HUDEP-2 (cell line): ENCODE data around the gene SCO2.

Source experiments
- DNase-seq, 76 experiments: peaks; one replicate each; lab custom pipeline; 2025; ENCODE audit not compliant: unreplicated experiment in 76 of 76; lab: John Stamatoyannopoulos, UW

The SCO2 gene, protein sequence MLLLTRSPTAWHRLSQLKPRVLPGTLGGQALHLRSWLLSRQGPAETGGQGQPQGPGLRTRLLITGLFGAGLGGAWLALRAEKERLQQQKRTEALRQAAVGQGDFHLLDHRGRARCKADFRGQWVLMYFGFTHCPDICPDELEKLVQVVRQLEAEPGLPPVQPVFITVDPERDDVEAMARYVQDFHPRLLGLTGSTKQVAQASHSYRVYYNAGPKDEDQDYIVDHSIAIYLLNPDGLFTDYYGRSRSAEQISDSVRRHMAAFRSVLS

DNA sequence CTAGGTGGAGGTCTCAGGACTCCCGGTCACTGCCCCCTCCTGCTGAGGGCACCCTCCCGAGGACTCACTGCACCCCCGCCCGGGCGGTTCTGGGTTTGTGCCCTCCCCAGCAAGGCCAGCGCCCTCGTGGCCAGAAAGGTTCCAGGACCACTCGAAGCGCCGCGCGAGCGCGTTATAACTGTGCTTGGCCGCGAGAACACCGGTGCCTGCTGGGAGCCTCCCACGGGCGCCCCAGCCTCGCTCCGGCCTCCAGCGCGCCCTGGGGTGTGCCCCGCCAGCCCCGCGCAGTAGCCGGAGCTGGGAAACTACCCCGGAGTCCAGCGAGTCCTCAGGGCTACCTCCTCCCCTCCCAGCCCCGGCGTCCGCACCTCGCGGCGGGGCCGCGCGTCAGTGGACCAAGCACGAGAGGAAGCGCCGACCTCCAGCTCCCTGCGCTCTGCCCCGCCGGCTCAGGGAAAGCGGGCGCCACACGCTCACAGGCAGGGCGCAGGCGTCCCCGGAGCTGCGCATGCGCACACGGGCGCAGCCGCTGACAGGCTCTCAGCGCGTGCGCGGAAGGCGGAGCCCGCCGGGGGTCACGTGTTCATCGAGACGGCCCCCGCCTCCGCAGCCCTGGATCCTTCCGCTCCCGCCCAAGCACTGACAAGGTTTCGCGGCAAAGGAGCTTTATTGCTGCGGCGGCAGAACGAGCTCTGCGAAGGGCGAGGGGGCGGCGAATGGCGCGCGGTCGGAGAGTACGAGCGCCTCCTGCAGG lies at the start of gene SCO2:
Gene SCO2, minus strand, starts transcription at position 495 of the 754 bp plus-strand sequence. CDS start 1,187 bp downstream, outside the sequence.
- DNase-seq, result peak in 74 of 76 experiments; percentile 75 to 97 (median 94)

DNA sequence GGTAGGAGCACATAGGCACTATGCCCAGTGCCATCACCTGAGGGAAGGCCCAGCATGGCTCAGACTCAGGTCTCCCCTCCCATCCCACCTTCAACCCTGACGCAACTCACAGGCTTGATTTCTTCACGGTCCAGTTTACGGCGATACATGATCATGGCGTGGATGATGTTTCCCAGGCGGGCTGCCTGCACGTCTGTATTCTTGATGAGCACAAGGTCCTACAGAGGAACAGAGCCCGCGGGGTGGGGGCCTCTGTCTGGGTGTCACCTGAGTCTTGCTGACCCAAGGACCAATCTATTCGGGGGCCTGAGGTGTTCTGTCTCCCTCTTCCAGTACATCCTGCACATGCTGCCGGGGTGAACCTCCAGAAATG lies 49.0 kb upstream of the SCO2 start:
- no peak for DNase-seq

DNA sequence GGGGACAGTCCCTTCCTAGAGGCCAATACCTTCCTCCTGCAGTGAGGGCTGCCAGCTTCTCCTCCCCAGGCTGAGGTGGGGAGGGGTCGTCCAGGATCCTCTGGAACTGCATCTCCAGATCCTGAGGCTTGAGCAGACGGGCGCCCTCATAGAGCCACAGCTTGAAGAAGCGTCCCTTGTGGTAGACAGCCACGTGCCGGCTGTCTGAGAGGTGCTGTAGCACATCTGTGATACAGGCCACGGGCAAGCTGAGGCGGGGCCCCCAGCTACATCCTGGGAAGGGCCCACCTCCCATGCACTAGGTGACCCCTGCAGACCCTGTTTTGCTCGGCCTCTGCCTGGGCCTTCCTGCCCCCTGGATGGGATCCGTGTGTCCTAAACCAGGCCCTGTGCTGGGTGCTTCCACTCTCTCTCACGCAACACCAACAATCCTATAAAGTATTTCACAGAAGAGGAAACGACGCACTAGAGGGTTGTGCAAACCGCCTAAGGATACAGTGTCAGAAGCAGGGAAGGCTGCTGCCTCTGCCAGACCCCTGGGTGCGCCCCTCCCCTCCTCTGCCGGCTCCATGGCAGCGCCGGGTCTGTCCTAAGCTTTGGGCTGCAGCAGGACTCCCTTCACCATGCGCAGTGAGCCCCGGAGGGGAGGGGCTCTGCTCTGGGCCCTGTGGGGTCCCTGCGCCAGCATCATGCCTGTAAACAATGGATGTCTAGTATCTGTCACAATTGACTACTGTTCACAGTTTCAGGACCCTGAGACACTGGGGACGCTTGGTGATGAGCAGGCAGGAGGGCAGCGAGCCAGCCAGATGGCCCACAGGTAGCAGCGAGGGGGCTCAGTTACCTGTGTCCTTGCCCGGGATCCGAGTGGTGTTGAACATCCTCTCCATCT lies 48.3 kb upstream of the SCO2 start:
- no peak for DNase-seq

DNA sequence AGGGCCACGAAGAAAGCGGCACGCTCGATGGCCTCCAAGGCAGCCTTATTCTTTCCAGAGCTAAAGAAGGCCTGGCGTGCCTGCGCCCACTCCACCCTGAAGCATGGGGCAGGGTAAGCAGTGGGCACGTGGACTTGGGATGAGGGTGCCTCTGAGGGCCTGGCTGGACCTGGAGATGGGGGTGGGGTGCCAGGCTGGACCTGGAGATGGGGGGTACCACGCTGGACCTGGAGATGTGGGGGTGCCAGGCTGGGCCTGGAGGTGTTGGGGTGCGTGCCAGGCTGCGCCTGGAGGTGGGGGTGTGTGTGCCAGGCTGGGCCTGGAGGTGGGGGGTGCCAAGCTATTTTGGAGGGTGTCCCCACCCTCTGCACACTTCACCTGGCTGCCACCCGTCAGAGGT lies 47.6 kb upstream of the SCO2 start:
- no peak for DNase-seq

DNA sequence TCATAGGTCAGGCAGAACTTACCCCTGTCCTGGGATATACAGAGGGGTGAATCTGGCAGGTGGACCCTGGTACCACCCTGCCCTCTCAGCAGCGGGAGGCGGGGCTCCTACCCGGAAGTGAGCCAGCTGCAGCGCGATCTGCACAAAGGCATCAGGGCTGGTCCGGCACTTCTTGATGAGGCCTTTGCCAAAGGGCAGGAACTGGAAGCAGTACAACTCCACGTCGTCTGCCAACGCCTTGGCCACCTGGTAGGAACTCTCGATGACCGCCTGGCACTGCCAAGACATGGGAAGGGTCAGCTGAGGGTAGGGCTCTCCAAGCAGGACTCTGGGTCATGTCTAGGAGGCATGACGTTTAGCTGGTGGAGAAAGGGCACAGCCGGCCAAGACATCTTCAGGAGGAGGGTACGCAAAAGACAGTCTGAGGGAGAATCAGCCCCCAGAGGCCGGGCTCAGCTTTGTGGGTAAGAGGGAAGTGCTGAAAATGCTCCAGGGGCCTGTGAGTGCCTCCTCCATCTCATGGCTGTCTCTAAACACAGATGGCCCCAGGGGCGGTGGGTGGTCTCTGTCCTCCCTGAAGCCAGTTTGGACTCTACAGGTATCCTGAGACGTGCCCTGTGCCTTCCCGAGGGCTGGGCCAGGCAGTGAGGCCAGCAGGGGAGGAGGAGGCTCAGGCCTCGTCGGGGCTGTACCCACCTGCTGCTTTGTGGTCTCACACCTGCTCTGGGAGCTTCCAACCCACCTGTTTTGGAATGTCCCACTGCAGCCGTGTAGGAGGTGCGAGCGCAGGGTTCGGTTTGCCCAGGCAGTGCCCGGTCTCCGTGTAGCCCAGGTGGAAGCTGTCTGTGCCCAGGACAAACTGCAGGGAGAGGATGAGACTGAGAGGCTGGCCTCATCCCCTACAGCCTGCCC lies 46.1 kb upstream of the SCO2 start:
- DNase-seq, result no peak

DNA sequence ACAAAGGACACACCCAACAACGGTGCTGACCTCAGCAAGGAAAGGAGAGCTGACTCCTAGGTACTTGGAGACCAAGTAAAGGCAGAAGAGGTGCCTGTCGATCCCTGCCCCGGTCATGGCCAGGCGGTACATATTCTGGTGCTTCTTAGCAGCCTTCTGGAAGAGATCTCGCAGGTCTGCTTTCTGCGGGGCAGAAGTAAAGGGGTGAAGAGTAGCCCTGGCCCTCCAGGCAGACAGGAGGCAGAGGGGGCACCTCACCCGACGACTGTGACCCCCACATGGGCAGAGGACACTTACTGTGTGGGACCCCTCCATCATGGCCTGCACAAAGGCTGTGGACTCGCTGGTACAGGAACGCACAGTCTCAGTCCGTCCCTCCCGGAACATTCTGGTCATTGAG lies 45.5 kb upstream of the SCO2 start:
- no peak for DNase-seq

DNA sequence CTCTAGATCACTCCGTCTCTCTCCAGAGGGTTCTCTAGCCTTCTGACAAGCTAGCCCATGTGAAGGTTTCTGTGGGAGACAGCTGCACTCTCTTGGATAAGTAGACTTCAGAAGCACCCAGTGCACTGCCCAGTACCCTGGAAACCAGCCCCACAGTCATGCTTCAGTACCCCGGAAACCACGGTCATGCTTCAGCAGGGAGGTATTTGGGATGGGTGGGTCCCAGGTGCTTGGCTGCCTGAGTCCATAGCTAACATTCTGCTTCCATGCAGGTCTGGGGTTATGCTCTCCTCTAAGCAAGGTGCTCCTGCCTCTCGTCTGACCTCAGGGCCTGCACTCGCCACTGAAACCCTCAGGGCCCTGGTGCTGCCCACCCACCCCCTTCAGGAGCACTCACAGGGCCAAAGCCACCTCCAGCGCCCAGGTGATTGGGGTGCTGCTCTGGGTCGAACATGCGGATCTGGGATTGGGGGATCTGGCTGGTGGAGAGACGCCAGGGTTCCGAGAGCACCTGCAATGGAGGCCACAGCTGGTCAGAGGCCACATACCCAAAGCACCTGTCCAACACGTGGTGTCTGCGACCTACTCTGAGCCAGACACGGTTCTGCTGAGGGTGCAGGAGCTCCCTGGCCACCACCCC lies 44.6 kb upstream of the SCO2 start:
- DNase-seq, result no peak

DNA sequence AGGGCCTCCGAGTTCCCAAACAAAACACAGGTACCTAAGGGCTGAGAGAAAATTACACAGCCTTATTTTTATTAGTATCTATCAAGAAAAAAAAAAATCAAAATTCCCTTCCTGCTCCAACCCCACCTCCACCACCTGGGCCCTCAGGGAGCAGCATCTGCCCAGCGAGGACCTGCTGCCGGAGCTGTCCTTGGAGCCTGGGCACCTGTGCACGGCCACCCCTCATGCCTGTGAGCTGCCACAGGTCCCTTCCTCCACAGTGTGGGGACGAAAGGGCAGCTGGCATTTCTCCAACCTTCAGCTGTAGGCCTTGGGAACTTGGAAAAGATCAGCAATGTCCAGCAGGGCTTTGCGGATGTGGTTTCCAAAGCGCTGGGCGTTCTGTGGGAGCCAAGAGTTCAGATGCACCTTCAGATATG lies 43.7 kb upstream of the SCO2 start:
- no peak for DNase-seq

DNA sequence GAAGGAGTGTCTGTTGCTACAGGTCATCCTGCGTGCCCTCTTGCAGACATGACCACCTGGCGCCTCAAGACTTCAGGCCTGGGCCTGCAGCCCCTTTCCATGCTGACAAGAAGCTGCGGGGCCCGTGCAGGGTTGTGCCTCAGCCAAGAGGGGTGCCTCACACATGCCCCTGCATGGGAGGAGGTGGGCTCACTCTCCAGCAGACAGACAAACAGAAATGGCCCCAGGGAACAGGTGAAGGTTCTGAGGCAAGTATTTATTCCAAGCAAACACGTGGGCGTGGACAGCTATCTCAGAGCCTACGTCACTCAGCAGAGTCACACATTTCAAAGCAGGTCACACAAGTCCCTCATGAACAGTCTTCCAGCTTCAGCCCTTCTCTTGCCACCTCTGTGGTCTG lies 43.2 kb upstream of the SCO2 start:
- DNase-seq, result no peak

DNA sequence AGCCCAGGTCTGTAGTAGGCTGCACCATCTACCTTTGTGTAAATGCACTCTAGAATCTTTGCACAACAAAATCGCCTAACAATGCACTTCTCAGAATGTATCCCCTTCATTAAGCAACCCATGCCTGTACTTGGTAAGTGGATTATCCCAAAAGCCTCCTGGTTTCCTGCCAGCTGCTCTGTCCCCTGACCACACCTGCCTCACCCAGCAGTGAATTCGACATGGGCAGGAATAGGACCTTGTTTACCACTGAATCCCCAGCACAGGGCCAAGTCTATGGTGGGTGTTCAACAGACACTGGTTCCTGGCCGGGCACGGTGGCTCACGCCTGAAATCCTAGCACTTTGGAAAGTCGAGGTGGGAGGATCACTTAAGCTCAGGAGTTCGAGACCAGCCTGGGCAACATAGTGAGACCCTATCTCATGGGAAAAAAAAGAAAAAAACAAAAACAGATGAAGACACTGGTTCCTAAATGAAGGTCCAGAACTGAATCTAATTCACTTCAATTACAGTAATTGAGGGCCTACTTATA lies 42.4 kb upstream of the SCO2 start:
- DNase-seq, result no peak

DNA sequence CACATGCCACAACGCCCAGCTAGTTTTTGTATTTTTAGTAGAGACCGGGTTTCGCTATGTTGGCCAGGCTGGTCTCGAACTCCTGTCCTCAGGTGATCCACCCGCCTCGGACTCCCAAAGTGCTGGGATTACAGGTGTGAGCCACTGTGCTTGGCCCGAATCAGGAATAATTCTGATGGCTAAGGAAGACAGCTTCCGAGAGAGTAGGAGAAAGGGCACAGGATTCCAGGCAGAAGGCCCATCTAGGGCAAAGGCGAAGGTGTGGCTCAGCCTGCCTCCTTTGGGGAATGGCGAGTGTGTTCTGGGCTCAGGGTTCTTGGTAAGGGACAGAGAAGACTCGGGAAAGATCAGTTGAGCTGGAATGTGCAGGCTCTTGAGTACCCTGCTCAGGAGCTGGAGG lies 38.9 kb upstream of the SCO2 start:
- DNase-seq, result no peak

DNA sequence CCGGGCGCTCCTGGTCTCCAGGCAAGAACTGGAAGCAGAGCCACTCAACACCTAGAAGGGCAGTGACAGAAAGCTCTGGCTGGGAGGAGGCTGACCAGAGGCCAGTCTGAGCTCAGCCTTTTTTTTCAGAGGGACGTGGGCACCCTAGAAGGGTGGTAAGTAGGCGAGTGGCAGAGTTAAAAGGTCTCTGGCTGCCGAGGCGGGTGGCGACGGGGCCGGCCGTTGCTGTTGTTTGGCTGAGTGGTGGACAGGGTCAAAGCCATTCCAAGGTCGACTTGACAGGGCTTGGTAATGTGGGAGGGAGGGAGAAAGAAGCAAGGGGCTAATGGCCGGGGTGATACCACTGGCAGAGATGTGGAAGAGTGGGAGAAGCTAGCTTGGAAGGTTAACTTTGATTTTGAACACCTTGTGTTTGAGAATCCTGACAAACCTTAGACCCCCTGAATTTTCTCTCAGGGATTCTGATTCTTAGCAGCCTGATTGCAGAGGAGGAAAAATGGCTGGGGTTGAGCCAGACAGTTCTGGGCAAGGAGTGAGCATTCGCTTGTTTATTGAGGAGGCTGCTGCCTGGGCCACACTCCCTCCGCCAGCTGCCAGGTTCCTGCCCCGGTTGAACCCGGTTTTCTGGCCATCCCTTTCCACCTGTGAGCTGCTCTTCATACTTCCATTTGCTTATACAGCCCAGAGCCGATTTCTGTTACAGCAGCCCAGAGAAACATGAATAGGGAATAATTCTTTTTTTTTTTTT lies 38.2 kb upstream of the SCO2 start:
- DNase-seq, result no peak

DNA sequence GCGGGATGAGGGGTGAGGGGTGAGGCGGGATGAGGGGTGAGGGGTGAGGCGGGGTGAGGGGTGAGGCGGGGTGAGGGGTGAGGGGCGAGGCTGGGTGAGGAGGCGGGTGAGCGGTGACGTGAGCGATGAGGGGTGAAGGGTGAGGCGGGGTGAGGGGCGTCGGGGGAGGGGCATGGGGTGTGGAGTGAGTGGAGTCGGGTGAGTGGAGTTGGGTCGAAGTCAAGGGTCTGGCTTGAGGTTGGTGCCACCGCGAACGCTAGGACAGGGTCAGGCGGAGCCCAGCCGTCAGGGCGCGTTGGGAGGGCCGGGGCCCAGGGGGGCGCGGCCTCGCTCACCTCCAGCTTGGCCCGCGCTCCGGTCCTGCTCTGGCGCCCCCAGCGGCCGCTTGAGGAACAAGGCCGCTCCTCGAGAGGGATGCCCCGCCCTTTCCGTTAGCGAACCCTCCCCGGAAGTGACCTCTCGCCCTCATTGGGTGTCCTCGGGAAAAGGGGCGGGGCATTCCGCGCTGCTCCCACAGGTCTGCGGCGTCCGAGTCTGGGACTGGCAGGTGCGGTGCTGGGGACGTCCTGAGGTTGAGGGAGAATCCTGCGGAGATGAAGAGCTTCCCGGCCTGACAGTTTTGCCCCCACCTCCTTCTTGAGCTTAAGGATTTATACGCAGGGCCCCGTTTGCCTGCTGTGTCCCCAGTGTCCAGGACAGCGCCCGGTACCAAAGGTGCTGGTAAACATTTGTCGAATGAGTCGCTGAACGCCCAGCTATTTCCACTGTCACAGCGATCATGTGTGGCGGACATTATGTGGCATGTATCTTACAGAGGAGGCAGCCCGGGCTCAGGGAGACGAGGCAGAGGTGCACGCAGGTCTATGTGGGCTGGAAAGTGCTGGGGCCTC lies 37.4 kb upstream of the SCO2 start, which contains the start of gene SYCE3:
Gene SYCE3, minus strand, starts transcription at position 397 of the 890 bp plus-strand sequence. CDS start 6,514 bp downstream, outside the sequence.
- peak in 75 of 76 experiments; percentile 13 to 97 (median 92) for DNase-seq

DNA sequence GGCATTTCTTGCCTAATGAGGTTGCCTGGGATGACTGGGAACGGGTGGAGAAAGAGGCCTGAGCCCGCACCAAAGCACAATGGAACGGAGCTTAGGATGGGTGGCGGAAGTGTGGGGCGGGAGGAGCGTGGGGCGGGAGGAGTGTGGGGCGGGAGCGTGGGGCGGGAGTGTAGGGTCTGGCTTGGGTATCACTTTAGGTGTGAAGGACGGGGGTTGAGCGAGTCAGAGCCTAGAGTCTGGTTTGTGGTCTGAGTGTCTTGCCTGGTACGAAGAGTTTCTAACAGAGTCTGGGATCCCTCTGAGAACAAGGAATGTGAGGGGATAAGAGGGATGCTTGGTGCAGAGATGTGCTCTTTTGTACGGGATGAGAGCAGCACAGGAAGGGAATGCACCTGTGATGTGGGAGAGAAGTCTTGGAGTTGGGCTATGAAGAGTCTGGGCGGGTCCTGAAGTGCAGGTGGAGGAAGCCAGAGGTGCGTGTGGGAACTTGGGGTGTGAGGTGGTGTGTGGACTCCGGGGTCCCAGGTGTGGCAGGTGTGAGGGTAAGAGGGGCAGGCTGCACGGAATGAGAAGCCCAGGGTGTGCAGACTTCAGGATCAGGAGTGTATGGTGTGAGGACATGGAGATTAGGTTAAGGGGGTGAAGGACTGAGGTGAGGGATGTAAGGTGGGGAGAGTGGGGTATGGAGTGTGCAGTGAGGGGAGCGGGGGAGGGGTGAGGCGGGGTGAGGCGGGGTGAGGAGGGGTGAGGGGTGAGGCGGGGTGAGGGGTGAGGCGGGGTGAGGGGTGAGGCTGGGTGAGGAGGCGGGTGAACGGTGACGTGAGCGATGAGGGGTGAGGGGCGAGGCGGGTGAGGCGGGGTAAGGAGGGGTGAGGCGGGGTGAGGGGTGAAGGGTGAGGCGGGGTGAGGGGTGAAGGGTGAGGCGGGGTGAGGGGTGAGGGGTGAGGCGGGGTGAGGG lies 36.3 kb upstream of the SCO2 start:
- no peak for DNase-seq

DNA sequence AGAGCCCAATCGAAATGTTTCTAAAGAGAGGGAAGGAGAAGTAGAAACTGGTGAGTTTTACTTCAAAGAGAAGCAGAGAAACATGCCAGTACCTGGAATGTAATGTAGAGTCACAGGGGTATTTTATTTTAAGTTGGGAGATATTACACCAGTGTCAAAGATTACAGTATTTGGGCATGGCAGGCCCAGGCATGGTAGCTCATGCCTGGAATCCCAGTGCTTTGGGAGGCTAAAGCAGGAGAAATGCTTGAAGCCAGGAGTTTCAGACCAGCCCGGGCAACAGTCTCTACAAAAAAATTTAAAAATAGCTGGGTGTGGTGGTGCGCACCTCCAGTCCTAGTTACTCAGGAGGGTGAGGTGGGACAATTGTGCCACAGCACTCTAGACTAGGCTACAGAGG lies 34.6 kb upstream of the SCO2 start:
- DNase-seq, result no peak

DNA sequence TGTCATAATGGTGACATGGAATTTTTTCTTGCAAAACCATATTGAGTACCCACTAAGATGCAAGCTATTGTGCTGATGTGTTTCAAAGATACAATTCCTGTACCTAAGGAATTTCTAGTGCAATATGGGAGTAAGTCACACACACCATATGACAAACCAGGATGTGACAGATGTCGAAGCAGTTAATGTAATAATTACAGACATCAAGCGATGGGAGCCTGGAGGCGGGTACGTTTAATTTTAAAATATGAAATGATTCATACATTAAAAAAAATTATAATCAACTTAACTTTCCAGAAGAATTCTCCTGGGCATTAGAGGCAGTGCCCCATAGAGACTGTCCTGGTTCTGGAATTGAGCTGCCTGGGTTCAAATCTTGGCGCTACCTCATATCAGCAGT lies 31.3 kb upstream of the SCO2 start:
- DNase-seq, result no peak

DNA sequence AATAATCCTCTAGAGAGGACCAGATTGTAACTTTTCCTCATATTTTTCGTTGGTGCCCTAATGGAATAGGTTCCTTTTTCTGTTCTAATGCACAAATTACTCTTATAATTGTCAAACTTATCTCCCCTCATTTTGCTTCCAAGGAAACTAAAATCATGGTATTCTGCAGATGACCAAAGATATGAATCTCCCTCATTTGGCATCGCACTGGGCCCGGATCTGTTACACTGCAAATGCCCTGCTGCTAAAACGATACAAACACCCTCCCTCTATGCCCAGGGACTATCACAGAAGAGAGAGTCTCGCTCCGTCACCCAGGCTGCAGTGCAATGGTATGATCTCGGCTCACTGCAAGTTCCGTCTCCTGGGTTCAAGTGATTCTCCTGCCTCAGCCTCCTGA lies 27.9 kb upstream of the SCO2 start:
- DNase-seq, result no peak
